ENCODE data around the gene PDE4D. TPM values are rescaled to one million over a fixed set of nuclear protein-coding genes. Genes with fewer than 3 reads are reported as not detected.

The PDE4D gene
- total and polyA plus RNA-seq, 10 of the 15 experiments (the other 5 are each of a cell fraction or from before 2014, with no cell fraction given) = 0.87 to 4.1 (median 2.2) TPM

DNA sequence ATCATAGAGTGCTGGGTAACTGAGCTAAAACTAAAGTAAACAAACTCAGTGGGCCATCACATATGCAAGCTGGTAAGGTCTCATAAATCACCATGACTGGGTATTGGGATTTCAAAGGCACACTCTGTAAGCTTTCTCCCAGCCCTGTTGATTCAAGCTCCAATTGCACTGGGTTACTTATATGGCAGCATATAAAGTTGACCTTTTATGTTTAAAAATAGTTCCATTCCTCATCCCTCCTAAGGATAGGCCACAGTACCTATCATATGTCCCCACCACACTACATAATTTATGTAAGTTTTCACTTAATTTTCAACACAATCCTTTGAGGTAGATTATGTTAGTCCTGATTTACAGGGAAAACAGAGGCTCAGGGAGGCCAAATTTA, 872.2 kb downstream of the PDE4D start:
- H2AFZ ChIP-seq (ENCODE audit: control insufficient read depth, low read depth, low read length) = no peak overlapping the region
- H3K79me2 ChIP-seq (ENCODE audit: control insufficient read depth, insufficient read depth, low read length) = no peaks in the 10 kb centered on the region
- in situ Hi-C loops (cut with MboI) (no loop called here), intact Hi-C loops (cut with micrococcal nuclease; ENCODE audit: unreplicated experiment) (no loop called here)
- FAIRE-seq (no peak), DNase-seq (ENCODE audit: low read depth, low spot score) (no peak), ATAC-seq (no peak)
- ChIA-PET RAD21 (ENCODE audit: unreplicated experiment) (no interaction called here), POLR2A (no interaction called here), SMC1A (ENCODE audit: uncharacterized antibody, unreplicated experiment) (no interaction called here), CTCF (interaction anchor here (1.3 to 1.4 kb wide), 2 partner anchors 14 to 135 kb away, joined by 3 to 5 read pairs; no protein-coding TSS in a partner anchor)
- H3K36me3 ChIP-seq (ENCODE audit: control insufficient read depth in 2 of 2, insufficient read depth in 2 of 2, low read length in 1 of 2) = no peaks in the 10 kb centered on the region
- H3K4me2 ChIP-seq (ENCODE audit: control insufficient read depth, insufficient read depth) = no peak overlapping the region
- H4K20me1 ChIP-seq (ENCODE audit: control insufficient read depth, insufficient read depth) = no peaks in the 10 kb centered on the region
- no peak overlapping the region for H3K4me3 ChIP-seq
- no TSS peak for BruUV-seq (replicated peaks)
- no peaks in the 10 kb centered on the region for H3K4me1 ChIP-seq (ENCODE audit: control insufficient read depth, insufficient read depth, low read length)
- no peak overlapping the region for H3K27ac ChIP-seq (ENCODE audit: control insufficient read depth, insufficient read depth)
- H3K9ac ChIP-seq (ENCODE audit: control insufficient read depth, insufficient read depth, low read length) = no peak overlapping the region
- TF ChIP-seq POU2F2 (IDR thresholded peaks at IDR 0.05; ENCODE audit: borderline replicate concordance, low read depth, low read length) = no peak
- no peak for TF ChIP-seq EP300 (IDR thresholded peaks at IDR 0.05; ENCODE audit: borderline replicate concordance in 1 of 2, control insufficient read depth in 1 of 2, low read depth in 2 of 2, low read length in 2 of 2)
- H3K27me3 ChIP-seq (replicated peaks in 1 of 2; ENCODE audit: control insufficient read depth in 2 of 2, insufficient read depth in 2 of 2, low read length in 1 of 2) = no peaks in the 10 kb centered on the region; a peak in 1 of 4 replicates
- no peaks in the 10 kb centered on the region for H3K9me3 ChIP-seq (replicated peaks; ENCODE audit: control insufficient read depth, insufficient read depth, low read length)

DNA sequence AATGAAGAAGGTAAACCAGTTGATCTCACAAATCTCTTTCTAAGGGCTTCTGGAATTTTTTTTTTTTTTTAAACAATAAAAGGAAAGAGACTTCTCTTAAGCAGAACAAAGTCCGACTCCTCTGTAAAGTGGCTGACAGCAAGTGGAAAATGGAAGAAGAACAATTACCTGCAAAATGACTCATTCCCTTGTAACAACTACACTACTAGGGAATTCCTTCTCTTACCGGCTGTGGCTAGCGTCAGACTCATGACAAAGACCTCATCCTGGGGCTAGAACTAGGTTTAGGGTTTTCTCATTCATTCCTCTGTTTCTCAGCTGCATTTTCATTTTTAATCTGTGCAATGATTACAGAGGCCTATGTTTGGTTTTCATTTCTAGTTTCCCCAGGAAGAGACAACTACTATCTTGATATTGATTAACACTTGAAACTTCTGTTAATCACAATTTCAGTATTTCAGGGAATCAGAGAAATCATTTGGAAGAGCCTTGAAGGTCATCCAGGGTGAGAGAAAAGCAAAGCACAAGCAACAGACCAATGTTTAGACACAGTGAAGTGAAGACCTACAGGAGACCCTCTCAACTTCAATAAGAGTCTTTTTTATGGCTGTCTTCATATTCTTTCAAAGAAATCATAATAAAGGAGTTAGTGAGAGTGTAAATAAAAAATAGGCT, 872.8 kb downstream of the PDE4D start:
- CTCF ChIA-PET = interaction anchor here (1.3 to 1.4 kb wide), 2 partner anchors 14 to 134 kb away, joined by 3 to 5 read pairs; no protein-coding TSS in a partner anchor

More for the DNA sequence above, 872.8 kb downstream of the PDE4D start:
- no peak for FAIRE-seq
- no peaks in the 10 kb centered on the region for H3K36me3 ChIP-seq (ENCODE audit: control insufficient read depth in 2 of 2, insufficient read depth in 2 of 2, low read length in 1 of 2)
- ChIA-PET POLR2A (no interaction called here), RAD21 (ENCODE audit: unreplicated experiment) (no interaction called here), SMC1A (ENCODE audit: uncharacterized antibody, unreplicated experiment) (interaction anchor here (0.7 kb wide), 1 partner anchor 361 kb away, joined by 3 read pairs; no protein-coding TSS in a partner anchor)
- BruUV-seq (replicated peaks) = no TSS peak
- in situ Hi-C loops (cut with MboI) (no loop called here), intact Hi-C loops (cut with micrococcal nuclease; ENCODE audit: unreplicated experiment) (no loop called here)
- no peak overlapping the region for H3K27ac ChIP-seq (ENCODE audit: control insufficient read depth, insufficient read depth)
- no peaks in the 10 kb centered on the region for H3K79me2 ChIP-seq (ENCODE audit: control insufficient read depth, insufficient read depth, low read length)
- no peaks in the 10 kb centered on the region for H4K20me1 ChIP-seq (ENCODE audit: control insufficient read depth, insufficient read depth)
- ATAC-seq = peak; percentile 32; the same call in 2 of the 3 replicates
- H3K4me1 ChIP-seq (ENCODE audit: control insufficient read depth, insufficient read depth, low read length) = no peaks in the 10 kb centered on the region
- no peaks in the 10 kb centered on the region; a peak in 1 of 4 replicates for H3K27me3 ChIP-seq (replicated peaks in 1 of 2; ENCODE audit: control insufficient read depth in 2 of 2, insufficient read depth in 2 of 2, low read length in 1 of 2)
- no peak overlapping the region for H3K9ac ChIP-seq (ENCODE audit: control insufficient read depth, insufficient read depth, low read length)
- H3K4me3 ChIP-seq = no peak overlapping the region
- TF ChIP-seq, protein P1, sequence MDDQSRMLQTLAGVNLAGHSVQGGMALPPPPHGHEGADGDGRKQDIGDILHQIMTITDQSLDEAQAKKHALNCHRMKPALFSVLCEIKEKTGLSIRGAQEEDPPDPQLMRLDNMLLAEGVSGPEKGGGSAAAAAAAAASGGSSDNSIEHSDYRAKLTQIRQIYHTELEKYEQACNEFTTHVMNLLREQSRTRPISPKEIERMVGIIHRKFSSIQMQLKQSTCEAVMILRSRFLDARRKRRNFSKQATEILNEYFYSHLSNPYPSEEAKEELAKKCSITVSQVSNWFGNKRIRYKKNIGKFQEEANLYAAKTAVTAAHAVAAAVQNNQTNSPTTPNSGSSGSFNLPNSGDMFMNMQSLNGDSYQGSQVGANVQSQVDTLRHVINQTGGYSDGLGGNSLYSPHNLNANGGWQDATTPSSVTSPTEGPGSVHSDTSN (IDR thresholded peaks at IDR 0.05; ENCODE audit: insufficient replicate concordance, low read depth, low read length) = no peak
- TF ChIP-seq PML (IDR thresholded peaks at IDR 0.05; ENCODE audit: low read length) (no peak), POLR2AphosphoS5 (IDR thresholded peaks at IDR 0.05; ENCODE audit: low read length) (no peak), ZNF622 (IDR thresholded peaks at IDR 0.05) (no peak), RB1 (IDR thresholded peaks at IDR 0.05; ENCODE audit: borderline replicate concordance) (no peak), CHD2 (IDR thresholded peaks at IDR 0.05; ENCODE audit: borderline replicate concordance, low read depth, low read length) (no peak)
- TF ChIP-seq, protein P2, sequence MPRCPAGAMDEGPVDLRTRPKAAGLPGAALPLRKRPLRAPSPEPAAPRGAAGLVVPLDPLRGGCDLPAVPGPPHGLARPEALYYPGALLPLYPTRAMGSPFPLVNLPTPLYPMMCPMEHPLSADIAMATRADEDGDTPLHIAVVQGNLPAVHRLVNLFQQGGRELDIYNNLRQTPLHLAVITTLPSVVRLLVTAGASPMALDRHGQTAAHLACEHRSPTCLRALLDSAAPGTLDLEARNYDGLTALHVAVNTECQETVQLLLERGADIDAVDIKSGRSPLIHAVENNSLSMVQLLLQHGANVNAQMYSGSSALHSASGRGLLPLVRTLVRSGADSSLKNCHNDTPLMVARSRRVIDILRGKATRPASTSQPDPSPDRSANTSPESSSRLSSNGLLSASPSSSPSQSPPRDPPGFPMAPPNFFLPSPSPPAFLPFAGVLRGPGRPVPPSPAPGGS (IDR thresholded peaks at IDR 0.05; ENCODE audit: borderline replicate concordance, insufficient read depth, low read depth, low read length, poor library complexity, severe bottlenecking) = no peak
- DNase-seq (ENCODE audit: low read depth, low spot score) = no peak
- no peaks in the 10 kb centered on the region for H3K9me3 ChIP-seq (replicated peaks; ENCODE audit: control insufficient read depth, insufficient read depth, low read length)
- H2AFZ ChIP-seq (ENCODE audit: control insufficient read depth, low read depth, low read length) = no peak overlapping the region
- WGBS (ENCODE audit: insufficient coverage, insufficient replicate concordance, low lambda C conversion rate, missing lambda C conversion rate) = 3% methylated on average over 3 of the region's 3 CpGs
- H3K4me2 ChIP-seq (ENCODE audit: control insufficient read depth, insufficient read depth) = no peak overlapping the region

Measured in GM12878 (cell line).